Activated CD4-positive, alpha-beta T cell treated with anti-CD3 and anti-CD28 coated beads, Interleukin-2, amount 50 U/mL, for 1 hour (primary cell): ENCODE results near the gene SORL1.

Experiments
- DNase-seq: peaks from one replicate; pipeline ENCODE4 v3.0.0-alpha.2; 2020

The SORL1 gene

GRCh38 chr11:121455115-121455514, 3.0 kb downstream of the SORL1 start:
- no peak for DNase-seq

GRCh38 chr11:121456151-121456550, 4.0 kb downstream of the SORL1 start:
- no peak for DNase-seq

DNA sequence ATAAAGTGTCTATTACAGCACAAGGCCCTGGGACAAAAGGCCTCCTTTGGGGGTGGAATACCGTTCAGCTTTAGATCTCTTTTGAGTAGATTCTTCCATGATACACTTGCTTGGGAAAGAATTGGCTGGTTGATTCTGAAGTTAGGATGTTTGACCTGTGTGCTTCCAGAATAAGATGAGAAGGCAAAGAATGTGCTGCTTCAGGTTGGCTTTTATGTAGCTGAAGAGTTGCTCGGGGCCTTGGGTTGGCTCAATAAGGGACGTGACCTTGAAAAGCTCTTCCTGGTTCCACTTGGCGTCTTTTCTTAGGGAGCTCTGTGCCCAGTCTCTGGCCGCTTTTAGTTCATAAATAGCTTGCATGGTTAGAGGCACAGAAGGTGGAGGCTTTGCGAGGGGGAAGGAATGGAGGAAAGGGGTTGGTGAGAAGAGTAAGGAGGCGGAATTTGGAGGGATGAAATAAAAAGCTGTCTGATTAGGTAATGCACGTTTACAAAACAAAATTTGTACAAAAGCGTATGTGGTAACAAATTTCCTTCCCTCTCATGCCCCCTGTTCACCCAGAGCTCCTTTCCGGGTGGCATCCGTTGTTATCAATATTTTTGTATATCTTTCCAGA, 4.8 kb downstream of the SORL1 start:
- DNase-seq: no peak

DNA sequence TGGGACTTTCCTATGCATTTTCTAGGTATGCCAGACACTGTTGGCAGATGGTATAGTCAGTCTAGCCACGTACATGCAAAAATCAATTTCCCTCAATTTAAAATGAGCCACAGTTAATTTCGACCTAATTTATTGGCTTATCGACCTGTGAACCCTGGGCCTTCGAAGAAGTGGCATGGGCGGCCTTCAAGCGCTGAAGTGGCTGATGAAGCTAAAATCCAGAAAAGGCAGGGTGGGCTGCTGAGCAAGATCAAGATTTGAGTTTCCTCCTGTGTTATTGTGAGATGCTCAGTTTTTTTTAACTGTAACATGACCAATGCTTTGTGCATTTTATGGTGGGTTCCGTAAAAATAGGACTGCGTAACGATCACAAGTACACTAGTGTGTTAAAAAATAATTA, 6.4 kb downstream of the SORL1 start:
- no peak for DNase-seq

DNA sequence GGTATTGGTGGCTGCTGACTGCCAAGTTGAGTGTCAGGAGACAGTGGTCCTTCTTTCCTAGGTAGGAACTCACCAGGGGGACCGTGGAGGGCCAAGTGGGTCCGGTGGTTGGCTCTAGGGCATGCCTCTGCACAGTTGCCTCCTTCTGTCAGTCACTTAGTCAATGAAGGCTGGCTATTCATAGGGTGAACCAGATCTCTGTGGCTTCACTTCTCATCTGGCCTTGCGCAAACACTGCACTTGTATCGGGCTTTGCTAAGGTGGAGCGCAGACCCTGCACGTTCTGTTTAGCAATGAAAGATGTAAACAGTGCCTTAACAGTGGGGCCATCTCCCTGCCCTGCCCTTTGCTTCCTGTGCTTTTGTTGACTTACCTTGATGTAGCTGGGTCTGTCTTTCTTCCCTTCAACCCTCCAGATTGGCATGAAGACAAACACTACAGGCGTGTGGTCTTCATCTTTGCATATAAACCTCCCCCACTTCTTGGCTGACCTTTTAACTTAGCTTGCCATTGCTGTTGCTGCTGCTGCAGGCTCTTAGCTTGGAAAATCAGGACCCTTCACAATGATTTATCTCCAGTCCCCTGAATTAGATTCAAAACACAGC, 7.4 kb downstream of the SORL1 start:
- DNase-seq: peak; percentile 43

GRCh38 chr11:121460941-121461514, 8.9 kb downstream of the SORL1 start:
- no peak for DNase-seq

- DNase-seq: no peak
Measured at GRCh38 chr11:121461843-121462242, 9.7 kb downstream of the SORL1 start.

- no peak for DNase-seq
Measured at GRCh38 chr11:121463689-121464335, 11.7 kb downstream of the SORL1 start.

GRCh38 chr11:121464352-121464946, 12.3 kb downstream of the SORL1 start:
- DNase-seq: peak; percentile 70

DNA sequence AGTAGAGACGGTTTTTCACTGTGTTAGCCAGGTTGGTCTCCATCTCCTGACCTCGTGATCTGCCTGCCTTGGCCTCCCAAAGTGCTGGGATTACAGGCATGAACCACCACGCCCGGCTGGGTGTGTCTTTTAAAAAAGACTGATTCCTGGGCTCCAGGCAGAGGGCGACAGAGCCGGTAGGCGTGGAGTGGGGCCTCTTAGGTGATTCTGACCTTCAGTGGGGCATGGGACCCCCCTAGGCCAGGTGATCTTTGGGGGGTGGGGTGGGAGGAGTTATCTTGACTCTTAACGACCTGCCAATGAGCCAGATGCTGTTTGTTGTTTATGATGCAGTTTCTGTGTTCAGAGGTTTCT, 13.6 kb downstream of the SORL1 start:
- no peak for DNase-seq

- DNase-seq: peak; percentile 32
Measured at GRCh38 chr11:121466063-121466794, 14.1 kb downstream of the SORL1 start.

GRCh38 chr11:121467471-121467870, 15.4 kb downstream of the SORL1 start:
- DNase-seq: no peak

- DNase-seq: peak; percentile 77
Measured at GRCh38 chr11:121467965-121468364, 15.9 kb downstream of the SORL1 start.

- no peak for DNase-seq
Measured at GRCh38 chr11:121469910-121470309, 17.8 kb downstream of the SORL1 start.

DNA sequence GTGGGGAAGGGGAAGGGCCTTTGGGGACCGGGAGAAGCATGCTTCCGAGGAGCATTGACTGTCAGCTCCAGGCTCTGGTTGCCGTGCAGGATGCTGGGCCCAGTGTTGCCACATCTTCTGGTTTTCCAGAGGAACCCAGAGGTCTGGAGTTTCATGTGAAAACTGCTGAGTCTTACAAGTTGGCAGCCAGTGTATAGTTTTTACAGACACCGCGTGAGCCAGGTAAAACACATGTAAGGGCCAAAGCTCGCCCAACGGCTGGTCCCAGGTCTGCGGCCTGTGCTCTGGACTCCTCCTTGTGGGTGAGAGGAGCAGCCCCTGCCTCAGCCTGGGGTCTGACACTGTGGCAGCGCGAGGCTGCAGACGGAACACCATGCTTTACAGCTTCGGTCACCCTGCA, 19.1 kb downstream of the SORL1 start:
- no peak for DNase-seq

DNA sequence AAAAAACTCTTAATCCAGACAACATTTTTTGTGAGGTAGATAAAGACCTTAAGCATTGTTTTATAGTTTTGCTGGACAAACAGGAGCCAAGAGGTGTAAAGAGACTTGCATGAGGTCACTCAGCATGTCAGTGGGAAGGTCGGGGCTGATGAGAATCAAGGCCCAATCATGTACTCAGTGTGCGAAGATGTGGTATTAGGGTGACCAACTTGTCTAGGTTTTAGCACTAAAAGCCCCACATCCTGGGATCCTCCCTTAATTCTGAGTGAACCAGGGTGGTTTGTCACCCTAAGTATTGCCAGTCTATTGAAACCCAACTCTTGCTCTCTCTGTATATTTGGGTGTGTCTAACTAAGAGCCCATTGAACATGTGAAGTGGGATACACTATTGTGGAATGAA, 20.2 kb downstream of the SORL1 start:
- no peak for DNase-seq

GRCh38 chr11:121473064-121473777, 21.1 kb downstream of the SORL1 start:
- no peak for DNase-seq

GRCh38 chr11:121474680-121475079, 22.6 kb downstream of the SORL1 start:
- no peak for DNase-seq

DNA sequence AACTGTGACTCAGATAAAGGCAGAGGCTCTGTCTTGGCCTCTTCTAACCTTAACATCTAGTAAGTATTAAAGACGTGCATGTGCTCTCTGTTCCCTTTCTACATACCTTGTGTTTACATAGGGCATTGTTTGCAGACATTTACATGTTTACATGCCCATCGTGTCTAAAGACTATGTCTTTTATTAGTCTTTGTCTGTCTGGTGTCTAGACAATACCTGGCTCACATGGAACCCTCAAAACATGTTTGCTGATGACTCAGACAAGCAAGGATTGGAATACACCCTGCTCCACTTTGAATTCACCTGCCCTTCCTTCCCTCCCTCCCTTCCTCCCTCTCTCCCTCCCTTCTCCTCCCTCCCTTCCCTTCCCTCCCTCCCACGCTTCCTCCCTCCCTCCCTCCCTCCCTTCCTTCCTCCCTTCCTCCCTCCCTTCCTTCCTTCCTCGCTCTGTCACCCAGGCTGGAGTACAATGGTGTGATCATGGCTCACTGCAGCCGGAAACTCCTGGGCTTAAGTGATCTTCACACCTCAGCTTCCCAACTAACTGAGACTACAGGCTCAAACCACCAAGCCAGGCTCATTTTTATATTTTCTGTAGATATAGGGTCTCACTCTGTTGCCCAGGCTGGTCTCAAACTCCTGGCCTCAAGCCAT, 24.4 kb downstream of the SORL1 start:
- no peak for DNase-seq

GRCh38 chr11:121478226-121478894, 26.2 kb downstream of the SORL1 start:
- no peak for DNase-seq
